Measurements from ENCODE around the gene TMEM147. TPM values are rescaled to one million over a fixed set of nuclear protein-coding genes. Genes with fewer than 3 reads are reported as not detected.

Gene TMEM147
- total and polyA plus RNA-seq, 2 of the 13 experiments (the other 11 are each of a cell fraction or from before 2014, with no cell fraction given): 141 to 176 TPM

- TF ChIP-seq, protein P1, sequence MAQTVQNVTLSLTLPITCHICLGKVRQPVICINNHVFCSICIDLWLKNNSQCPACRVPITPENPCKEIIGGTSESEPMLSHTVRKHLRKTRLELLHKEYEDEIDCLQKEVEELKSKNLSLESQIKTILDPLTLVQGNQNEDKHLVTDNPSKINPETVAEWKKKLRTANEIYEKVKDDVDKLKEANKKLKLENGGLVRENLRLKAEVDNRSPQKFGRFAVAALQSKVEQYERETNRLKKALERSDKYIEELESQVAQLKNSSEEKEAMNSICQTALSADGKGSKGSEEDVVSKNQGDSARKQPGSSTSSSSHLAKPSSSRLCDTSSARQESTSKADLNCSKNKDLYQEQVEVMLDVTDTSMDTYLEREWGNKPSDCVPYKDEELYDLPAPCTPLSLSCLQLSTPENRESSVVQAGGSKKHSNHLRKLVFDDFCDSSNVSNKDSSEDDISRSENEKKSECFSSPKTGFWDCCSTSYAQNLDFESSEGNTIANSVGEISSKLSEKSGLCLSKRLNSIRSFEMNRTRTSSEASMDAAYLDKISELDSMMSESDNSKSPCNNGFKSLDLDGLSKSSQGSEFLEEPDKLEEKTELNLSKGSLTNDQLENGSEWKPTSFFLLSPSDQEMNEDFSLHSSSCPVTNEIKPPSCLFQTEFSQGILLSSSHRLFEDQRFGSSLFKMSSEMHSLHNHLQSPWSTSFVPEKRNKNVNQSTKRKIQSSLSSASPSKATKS (CRISPR knock-in tag; IDR thresholded peaks at IDR 0.05): no peak
- TF ChIP-seq ADNP (CRISPR knock-in tag; IDR thresholded peaks at IDR 0.05) (no peak), YEATS2 (CRISPR knock-in tag; IDR thresholded peaks at IDR 0.05; ENCODE audit: borderline replicate concordance) (no peak), KLF12 (CRISPR knock-in tag; IDR thresholded peaks at IDR 0.05; ENCODE audit: borderline replicate concordance) (no peak)
- TF ChIP-seq, protein P2, sequence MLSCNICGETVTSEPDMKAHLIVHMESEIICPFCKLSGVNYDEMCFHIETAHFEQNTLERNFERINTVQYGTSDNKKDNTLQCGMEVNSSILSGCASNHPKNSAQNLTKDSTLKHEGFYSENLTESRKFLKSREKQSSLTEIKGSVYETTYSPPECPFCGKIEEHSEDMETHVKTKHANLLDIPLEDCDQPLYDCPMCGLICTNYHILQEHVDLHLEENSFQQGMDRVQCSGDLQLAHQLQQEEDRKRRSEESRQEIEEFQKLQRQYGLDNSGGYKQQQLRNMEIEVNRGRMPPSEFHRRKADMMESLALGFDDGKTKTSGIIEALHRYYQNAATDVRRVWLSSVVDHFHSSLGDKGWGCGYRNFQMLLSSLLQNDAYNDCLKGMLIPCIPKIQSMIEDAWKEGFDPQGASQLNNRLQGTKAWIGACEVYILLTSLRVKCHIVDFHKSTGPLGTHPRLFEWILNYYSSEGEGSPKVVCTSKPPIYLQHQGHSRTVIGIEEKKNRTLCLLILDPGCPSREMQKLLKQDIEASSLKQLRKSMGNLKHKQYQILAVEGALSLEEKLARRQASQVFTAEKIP (CRISPR knock-in tag; IDR thresholded peaks at IDR 0.05; ENCODE audit: borderline replicate concordance): no peak
These were observed 42.7 kb upstream of the TMEM147 start (continued) for GRCh38 chr19:35502751-35503150.

DNA sequence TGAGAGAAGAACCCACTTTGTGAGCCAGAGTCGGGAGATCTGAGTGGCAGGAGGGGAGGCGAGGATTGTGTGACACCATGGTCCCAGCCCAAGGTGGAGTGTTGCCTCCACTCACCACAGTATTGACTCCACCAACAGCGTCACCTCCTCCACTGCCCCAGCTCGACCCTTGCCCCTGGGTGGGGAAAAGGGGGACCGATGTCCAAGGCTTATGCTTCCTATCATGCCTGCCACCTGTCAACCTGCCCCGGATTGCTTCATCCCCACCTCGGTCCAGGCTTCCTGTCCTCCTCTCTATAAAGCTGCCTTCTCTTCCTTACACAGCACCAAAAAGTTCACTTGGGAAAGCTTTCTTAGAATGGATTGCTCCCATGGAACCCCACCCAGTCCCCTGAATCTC is 39.4 kb upstream of the TMEM147 start:
- H3K79me2 ChIP-seq (ENCODE audit: insufficient read depth, low read length): no peaks in the 10 kb centered on the region
- CTCF ChIA-PET (ENCODE audit: low intra/inter-chr PET ratio, low total read pairs): no interaction called here
- TF ChIP-seq ZKSCAN5 (CRISPR knock-in tag; IDR thresholded peaks at IDR 0.05) (peak; percentile 89), TBX2 (CRISPR knock-in tag; IDR thresholded peaks at IDR 0.05; ENCODE audit: borderline replicate concordance) (no peak), CEBPG (CRISPR knock-in tag; IDR thresholded peaks at IDR 0.05) (peak; percentile 60), TERF1 (CRISPR knock-in tag; IDR thresholded peaks at IDR 0.05) (no peak)
- TF ChIP-seq, protein P3, sequence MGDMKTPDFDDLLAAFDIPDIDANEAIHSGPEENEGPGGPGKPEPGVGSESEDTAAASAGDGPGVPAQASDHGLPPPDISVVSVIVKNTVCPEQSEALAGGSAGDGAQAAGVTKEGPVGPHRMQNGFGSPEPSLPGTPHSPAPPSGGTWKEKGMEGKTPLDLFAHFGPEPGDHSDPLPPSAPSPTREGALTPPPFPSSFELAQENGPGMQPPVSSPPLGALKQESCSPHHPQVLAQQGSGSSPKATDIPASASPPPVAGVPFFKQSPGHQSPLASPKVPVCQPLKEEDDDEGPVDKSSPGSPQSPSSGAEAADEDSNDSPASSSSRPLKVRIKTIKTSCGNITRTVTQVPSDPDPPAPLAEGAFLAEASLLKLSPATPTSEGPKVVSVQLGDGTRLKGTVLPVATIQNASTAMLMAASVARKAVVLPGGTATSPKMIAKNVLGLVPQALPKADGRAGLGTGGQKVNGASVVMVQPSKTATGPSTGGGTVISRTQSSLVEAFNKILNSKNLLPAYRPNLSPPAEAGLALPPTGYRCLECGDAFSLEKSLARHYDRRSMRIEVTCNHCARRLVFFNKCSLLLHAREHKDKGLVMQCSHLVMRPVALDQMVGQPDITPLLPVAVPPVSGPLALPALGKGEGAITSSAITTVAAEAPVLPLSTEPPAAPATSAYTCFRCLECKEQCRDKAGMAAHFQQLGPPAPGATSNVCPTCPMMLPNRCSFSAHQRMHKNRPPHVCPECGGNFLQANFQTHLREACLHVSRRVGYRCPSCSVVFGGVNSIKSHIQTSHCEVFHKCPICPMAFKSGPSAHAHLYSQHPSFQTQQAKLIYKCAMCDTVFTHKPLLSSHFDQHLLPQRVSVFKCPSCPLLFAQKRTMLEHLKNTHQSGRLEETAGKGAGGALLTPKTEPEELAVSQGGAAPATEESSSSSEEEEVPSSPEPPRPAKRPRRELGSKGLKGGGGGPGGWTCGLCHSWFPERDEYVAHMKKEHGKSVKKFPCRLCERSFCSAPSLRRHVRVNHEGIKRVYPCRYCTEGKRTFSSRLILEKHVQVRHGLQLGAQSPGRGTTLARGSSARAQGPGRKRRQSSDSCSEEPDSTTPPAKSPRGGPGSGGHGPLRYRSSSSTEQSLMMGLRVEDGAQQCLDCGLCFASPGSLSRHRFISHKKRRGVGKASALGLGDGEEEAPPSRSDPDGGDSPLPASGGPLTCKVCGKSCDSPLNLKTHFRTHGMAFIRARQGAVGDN (CRISPR knock-in tag; IDR thresholded peaks at IDR 0.05): peak; percentile 24; the same call in 1 of the 2 replicates
- WGBS (ENCODE audit: low lambda C conversion rate): 42% methylated on average over 7 of the region's 7 CpGs
- in situ Hi-C loops (cut with HindIII; ENCODE audit: extremely low pct_ligation_motif_present, low pct_unique_long_range_greater_than_20kb): no loop called here
- DNase-seq (ENCODE audit: low spot score): no peak
- H4K20me1 ChIP-seq (ENCODE audit: insufficient read depth, low read length): no peaks in the 10 kb centered on the region
- H3K4me3 ChIP-seq (replicated peaks in 1 of 3; ENCODE audit: insufficient read depth in 1 of 3, low read depth in 2 of 3, low read length in 3 of 3): no peak overlapping the region
- H3K27me3 ChIP-seq (ENCODE audit: control insufficient read depth in 1 of 2, insufficient read depth in 2 of 2, low read length in 2 of 2): peaks cover 0 to under 1% of the 10 kb centered on the region in 2 experiments; a peak in 1 of 5 replicates
- no peaks in the 10 kb centered on the region for H3K9me3 ChIP-seq (ENCODE audit: low read length)
- H3K27ac ChIP-seq (ENCODE audit: extremely low read length, insufficient read depth, low read length): no peak overlapping the region
- ATAC-seq: no peak
- H3K4me2 ChIP-seq (ENCODE audit: low read depth, low read length): 0 out of 2 replicates have a peak overlapping the region, but pooled peaks have one; percentile 8
- peaks cover 3 to 5% of the 10 kb centered on the region in 2 experiments; a peak in 3 of 5 replicates for H3K36me3 ChIP-seq (replicated peaks in 1 of 2; ENCODE audit: control insufficient read depth in 1 of 2, insufficient read depth in 2 of 2, low read length in 2 of 2)
- POLR2A ChIA-PET: no interaction called here
- peaks cover 37% of the 10 kb centered on the region for H3K4me1 ChIP-seq (ENCODE audit: insufficient read depth, low read length)
- intact Hi-C loops (cut with micrococcal nuclease; ENCODE audit: unreplicated experiment): no loop called here
- BruUV-seq (replicated peaks): no TSS peak
- no peak overlapping the region for H2AFZ ChIP-seq (ENCODE audit: low read length)
- no peak overlapping the region for H3K9ac ChIP-seq (ENCODE audit: insufficient read depth, low read depth, low read length)
- no peak for FAIRE-seq

All from HepG2 (cell line).